Tibial artery (tissue), 4 donors: ENCODE results near the gene SEMA3D.

Experiments used
- DNase-seq, 2 donors: peaks; one replicate each; pipeline ENCODE4 v3.0.0-alpha.2; 2019
- H3K27ac ChIP-seq, 2 donors: fragments of 200-600 bp; sonication (generic) in 1 of 2; 1 replicate in 1 of 2; 2 replicates in 1 of 2; pipeline ENCODE4 v1.5.1; 2018 to 2019; ENCODE audit warnings: mild to moderate bottlenecking in 1 of 2
- H3K27me3 ChIP-seq, 2 donors: fragments of 200-600 bp; sonication (generic) in 1 of 2; one replicate each; pipeline versions ENCODE4 v1.5.1 to v1.6.0; 2016 to 2019
- H3K36me3 ChIP-seq, 3 donors: fragments of 200-600 bp; sonication (generic) in 2 of 3; one replicate each; pipeline ENCODE4 v1.5.1; 2016 to 2019; ENCODE audit warnings: mild to moderate bottlenecking in 2 of 3
- H3K4me1 ChIP-seq, 4 donors: fragments of 200-600 bp; sonication (generic) in 2 of 4; 1 replicate in 3 of 4; 2 replicates in 1 of 4; pipeline ENCODE4 v1.5.1; 2016 to 2019
- H3K4me3 ChIP-seq, 2 donors: fragments of 200-600 bp; sonication (generic) in 1 of 2; 1 replicate in 1 of 2; 2 replicates in 1 of 2; pipeline ENCODE4 v1.5.1; 2018 to 2019; ENCODE audit warnings: mild to moderate bottlenecking in 2 of 2
- H3K9me3 ChIP-seq, 3 donors: fragments of 200-600 bp; sonication (generic) in 1 of 3; one replicate each; pipeline ENCODE4 v1.5.1; 2016 to 2019
- intact Hi-C: fragments of 100-400 bp; cut with DNase I; formaldehyde crosslinking; loops from one replicate; pipeline ENCODE4 v1.15.0; 2023; ENCODE audit warnings: low total_unique reads
- TF ChIP-seq, protein P1 (sequence below), 2 experiments: fragments of 200-600 bp in 1 of 2; fragments of 450-650 bp in 1 of 2; IDR thresholded peaks; one replicate each; pipeline ENCODE4 v1.5.1; 2017 to 2019; ENCODE audit warnings: antibody characterized with exemption in 2 of 2, mild to moderate bottlenecking in 1 of 2, moderate library complexity in 1 of 2

Gene SEMA3D

DNA sequence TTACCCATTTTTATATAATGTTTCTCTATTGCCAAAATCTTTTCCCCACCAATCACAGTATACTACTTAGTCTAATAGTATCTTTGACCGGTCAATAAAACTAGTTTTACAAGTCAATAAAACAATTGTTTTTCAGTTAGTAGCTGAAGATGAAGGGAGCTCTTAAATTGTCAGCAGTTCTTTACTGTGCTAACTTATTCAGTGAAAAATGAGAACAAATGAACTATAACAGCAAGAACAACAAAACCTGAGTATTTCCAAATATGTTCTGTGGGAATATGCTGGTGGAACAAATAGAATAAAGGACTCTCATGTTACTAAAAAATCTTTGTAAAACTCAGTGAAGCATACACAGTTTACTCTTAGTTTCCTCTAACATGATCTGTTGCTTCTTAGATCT is 134.0 kb downstream of the SEMA3D start:
- no peak for DNase-seq

DNA sequence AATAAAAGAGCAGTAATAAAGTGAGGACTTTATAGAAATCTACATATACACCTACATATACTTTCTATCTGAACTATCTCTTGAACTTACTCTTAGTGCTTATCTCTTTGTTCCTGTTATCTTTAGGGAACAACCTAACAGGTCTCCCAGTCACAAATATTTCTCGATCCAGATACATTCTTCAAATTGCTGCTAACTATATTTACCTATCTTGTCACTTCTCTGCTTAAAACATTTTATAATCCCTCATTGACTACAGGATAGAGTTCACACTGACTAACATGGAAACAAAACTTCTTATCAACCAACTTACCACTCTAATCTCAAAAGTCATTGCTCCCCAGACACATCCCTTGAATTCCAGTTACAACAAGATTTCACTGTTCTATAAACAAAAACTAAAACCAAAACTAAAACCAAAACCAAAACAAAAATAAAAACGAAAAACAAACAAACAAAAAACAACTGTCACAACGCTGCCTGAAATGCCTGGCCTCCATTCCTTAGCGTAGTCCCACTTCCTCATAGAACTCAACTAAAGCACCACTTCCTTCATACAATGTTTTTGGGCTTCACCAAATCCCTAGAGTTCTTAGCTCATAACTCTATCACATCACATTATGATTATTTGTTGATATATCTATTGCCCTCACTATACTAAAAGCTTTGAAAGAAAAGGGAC is 134.7 kb downstream of the SEMA3D start:
- no peak overlapping the region for H3K4me3 ChIP-seq
- H3K9me3 ChIP-seq = no peaks in the 10 kb centered on the region
- H3K4me1 ChIP-seq = no peaks in the 10 kb centered on the region
- H3K36me3 ChIP-seq = no peaks in the 10 kb centered on the region
- no peak overlapping the region for H3K27ac ChIP-seq
- DNase-seq = no peak
- TF ChIP-seq, protein P1, sequence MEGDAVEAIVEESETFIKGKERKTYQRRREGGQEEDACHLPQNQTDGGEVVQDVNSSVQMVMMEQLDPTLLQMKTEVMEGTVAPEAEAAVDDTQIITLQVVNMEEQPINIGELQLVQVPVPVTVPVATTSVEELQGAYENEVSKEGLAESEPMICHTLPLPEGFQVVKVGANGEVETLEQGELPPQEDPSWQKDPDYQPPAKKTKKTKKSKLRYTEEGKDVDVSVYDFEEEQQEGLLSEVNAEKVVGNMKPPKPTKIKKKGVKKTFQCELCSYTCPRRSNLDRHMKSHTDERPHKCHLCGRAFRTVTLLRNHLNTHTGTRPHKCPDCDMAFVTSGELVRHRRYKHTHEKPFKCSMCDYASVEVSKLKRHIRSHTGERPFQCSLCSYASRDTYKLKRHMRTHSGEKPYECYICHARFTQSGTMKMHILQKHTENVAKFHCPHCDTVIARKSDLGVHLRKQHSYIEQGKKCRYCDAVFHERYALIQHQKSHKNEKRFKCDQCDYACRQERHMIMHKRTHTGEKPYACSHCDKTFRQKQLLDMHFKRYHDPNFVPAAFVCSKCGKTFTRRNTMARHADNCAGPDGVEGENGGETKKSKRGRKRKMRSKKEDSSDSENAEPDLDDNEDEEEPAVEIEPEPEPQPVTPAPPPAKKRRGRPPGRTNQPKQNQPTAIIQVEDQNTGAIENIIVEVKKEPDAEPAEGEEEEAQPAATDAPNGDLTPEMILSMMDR (IDR thresholded peaks at IDR 0.05) = no peak
- no peaks in the 10 kb centered on the region for H3K27me3 ChIP-seq
- intact Hi-C loops = no loop called here

More for the DNA sequence above, 134.0 kb downstream of the SEMA3D start:
- Histone ChIP-seq H3K36me3 (no peaks in the 10 kb centered on the region), H3K4me1 (no peaks in the 10 kb centered on the region), H3K27me3 (no peaks in the 10 kb centered on the region), H3K27ac (no peak overlapping the region), H3K9me3 (no peaks in the 10 kb centered on the region), H3K4me3 (no peak overlapping the region)
- intact Hi-C loops = no loop called here
- TF ChIP-seq, protein P1 (IDR thresholded peaks at IDR 0.05) = no peak

DNA sequence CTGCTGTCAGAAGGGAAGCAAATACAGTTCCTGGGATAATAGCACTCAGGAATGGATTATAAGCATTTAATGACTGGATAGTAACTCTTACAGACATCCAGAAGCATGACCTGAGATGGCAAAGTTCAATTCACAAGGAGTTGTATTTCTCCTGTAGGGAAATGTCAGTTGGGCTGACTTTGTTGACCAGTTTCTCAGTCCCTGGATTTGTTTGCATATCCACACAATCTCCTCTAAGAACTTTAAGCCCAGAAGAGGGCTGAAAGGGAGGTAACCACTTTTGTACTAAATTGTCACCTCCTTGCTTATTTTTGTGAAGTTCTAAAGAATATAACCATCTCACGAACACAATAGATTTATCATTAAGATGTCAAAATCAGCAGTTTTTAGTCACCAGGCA is 140.3 kb downstream of the SEMA3D start:
- Histone ChIP-seq H3K4me1 (no peaks in the 10 kb centered on the region), H3K36me3 (no peaks in the 10 kb centered on the region), H3K27ac (no peak overlapping the region), H3K27me3 (no peaks in the 10 kb centered on the region), H3K9me3 (no peaks in the 10 kb centered on the region), H3K4me3 (no peak overlapping the region)
- no peak for DNase-seq
- TF ChIP-seq, protein P1 (IDR thresholded peaks at IDR 0.05) = no peak
- intact Hi-C loops = no loop called here

DNA sequence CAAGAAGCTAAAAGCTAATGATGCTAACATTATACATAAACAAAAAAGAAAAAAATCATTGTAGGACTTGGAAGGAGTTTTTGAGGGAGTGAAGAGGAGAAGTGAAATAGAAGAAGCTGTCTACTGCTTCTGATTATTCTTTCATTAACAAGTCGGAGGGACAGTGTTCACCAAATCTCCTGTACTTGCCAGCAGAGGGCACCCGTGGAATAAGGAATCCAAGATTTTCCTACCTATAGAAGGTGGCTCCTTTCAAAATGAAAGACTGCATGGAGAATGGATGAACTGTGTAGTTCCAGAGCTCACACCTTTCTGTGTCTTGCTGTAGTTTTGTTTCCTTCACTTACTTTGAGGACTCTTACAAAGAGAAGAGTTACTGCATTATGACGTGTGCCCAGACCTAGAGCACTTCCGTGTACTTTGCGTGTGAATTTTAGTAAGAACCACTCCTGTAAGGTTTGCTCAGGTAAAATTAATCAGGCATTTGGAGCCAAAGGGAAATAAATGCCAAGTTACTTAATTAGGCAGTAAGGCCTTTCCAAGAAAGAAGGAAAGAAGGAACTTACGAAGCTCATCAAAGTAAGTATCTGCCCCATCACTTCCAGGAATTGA is 145.1 kb downstream of the SEMA3D start:
- DNase-seq = peak; percentile 63 to 78
- no peaks in the 10 kb centered on the region for H3K36me3 ChIP-seq
- H3K9me3 ChIP-seq = no peaks in the 10 kb centered on the region
- TF ChIP-seq, protein P1 (IDR thresholded peaks at IDR 0.05) = peak; percentile 64 to 67
- H3K27me3 ChIP-seq = no peaks in the 10 kb centered on the region
- no peaks in the 10 kb centered on the region for H3K4me1 ChIP-seq
- intact Hi-C loops = loop anchor here (5.0 kb wide), 2 partner anchors 146 to 511 kb away; partner anchors contain the start of gene SEMA3D
- no peak overlapping the region for H3K27ac ChIP-seq
- H3K4me3 ChIP-seq = no peak overlapping the region

DNA sequence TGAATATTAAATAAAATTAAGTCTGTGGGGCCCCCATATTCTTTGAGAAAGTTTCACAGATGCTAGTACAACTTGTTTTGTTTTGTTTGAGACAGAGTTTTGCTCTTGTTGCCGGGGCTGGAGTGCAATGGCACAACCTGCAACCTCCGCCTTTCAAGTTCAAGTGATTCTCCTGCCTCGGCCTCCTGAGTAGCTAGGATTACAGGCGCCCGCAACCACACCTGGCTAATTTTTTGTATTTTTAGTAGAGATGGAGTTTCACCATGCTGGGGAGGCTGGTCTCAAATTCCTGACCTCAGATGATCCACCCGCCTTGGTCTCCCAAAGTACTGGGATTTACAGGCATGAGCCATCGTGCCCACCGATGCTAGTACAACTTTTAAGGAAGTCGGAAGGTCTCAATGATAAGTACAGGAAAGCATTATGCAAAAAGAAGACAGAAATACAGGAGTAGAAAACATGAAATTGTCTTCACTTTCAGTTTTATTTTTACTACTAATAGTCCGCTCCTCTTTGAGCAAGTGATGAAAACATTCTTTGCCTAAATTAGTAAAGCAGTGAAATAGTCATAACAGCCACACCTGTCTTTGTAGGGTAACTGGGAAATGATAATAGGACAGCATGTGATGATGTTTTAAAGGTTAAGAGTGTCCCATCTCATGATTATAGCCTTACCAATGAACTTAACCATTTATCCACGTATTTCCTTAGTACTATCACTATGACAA is 147.5 kb downstream of the SEMA3D start:
- TF ChIP-seq, protein P1 (IDR thresholded peaks at IDR 0.05) = no peak
- Histone ChIP-seq H3K27ac (no peak overlapping the region), H3K36me3 (no peaks in the 10 kb centered on the region), H3K4me3 (no peak overlapping the region), H3K27me3 (no peaks in the 10 kb centered on the region), H3K4me1 (no peaks in the 10 kb centered on the region), H3K9me3 (no peaks in the 10 kb centered on the region)
- DNase-seq = no peak
- intact Hi-C loops = no loop called here
